ENCODE data around the gene OR4F15.
A peak's percentile ranks its signal among the peaks of the same experiment; 100 is the strongest.
"Not testable (repeated sequence)": the region's sequence is repeated elsewhere in the genome, so short reads cannot be mapped to it uniquely, and the experiment has no call there.

Gene OR4F15, protein sequence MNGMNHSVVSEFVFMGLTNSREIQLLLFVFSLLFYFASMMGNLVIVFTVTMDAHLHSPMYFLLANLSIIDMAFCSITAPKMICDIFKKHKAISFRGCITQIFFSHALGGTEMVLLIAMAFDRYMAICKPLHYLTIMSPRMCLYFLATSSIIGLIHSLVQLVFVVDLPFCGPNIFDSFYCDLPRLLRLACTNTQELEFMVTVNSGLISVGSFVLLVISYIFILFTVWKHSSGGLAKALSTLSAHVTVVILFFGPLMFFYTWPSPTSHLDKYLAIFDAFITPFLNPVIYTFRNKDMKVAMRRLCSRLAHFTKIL

DNA sequence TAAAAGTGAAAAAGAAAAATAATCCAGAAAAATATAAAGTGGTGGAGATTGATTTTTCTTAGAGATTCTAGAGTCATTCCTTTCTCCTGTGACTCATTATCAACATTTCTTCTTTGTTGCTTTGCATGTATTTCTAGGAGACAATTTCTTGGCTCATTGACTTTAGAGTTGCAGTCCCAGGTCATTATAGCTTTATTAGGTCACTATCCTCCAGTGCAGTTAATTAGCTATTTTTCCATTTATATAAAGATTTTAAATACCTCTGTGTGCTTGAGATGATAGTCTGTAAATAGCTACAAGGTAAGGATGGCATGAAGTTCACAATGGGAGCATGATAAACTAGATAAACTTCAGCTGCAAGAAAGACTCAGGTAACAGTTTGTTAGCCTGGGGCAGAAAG lies at the start of gene OR4F15:
TSS of gene OR4F15 (plus strand) at position 301 of the 400 bp plus-strand sequence. CDS start 5,985 bp downstream, outside the sequence.
- no peak for DNase-seq

DNA sequence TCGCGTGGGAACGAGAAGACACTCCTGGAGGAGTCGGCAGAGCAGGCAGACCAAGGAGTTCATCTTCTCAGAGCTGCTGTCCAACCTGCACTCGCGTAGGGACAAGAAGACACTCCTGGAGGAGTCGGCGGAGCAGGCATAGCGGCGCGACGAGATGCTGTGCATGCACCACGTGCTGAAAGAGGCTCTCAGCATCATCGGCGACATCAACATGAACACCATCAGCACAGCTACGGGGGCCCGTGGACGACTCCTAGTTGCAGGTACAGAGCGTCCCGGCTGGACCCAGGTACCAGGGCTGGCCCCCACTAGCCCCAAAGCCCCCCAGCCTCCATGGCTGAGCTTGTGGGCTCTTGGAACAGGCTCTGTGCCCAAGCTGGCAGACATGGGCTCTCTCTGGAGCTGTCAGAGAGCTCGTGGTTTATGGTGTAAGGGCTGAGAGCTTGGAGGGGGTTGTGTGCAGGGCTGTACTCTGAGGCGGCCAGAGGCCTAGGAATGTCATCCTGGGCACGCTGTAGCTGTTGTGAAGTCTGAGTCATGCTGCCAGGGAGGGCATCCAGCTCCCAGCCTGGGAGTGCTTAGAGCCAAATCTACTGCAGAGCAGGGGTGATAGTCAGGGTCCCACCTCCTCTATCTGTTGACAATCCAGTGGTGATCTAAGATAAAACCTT lies 47.2 kb upstream of the OR4F15 start:
- DNase-seq: not testable (repeated sequence)

DNA sequence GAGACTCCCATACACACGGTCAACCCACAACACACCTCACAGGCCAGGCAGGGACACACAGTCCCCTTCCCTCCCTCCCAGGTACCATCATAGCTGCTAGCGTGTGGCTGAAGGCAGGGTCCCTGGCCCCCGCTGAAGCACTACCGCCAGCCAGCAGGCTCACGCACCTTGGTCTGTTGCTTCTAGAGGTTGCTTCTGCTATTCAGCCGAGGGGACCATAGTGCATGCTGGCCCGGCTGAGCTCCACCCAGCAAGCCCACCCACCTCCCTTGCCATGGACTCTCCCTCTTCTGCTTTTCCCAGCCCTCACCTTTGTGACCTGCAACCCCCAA lies 46.7 kb upstream of the OR4F15 start:
- DNase-seq: not testable (repeated sequence)

DNA sequence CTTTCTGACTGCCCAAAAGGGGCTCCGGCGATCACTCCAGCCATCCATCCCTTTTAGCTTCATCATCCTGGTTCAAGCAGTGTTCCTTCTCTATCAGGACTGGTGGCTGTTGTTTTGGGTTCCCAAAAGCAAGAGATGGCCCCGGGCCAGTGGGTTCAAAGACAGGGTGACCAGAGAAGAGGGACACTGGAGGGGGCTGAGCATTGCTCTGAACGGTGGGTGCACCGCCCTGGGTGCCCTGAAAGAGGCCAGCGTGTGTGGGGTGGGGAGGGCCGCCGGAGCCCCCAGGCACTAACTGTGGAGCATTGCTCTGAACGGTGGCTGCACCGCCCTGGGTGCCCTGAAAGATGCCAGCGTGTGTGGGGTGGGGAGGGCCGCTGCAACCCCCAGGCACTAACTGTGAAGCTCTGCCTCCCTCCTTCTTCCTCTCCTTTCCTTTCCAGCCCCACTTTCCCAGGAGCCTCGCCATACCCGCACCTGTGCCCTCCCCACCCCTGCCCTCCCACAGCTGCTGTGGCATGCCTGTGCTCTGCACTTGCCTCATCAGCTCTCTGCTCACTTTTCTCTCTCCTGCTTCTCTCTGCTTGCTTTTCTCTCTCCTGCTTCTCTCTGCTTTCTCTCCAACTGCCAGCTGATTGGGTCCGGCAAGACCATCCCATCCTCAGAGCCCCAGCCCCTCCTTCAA lies 46.1 kb upstream of the OR4F15 start:
- no peak for DNase-seq

DNA sequence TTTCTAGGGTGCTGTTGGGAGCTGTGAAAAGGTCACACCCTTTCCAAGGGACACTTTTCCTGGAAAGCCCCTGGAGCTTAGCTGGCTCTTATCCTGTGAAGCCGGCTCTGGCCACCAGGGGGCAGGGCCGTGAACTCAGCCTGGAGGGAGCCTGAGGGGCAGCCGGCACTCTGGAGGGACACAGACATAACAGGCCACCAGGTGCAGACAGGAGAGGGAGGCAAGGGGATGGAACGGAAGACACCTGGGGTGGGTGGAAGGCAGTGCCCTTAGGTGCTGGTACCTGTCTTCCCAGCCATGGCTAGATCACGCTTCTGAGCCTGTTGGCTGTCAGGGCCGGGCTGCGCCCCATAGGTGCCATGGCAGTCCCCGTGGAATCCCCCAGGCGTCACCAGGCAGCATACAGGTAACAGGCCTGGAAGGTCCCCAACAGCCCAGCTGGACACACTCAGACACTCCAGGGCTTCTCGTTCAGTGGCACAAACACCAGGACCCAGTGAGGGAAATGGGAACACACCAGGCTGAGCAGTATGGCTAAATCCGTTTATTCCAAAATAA lies 44.8 kb upstream of the OR4F15 start:
- not testable (repeated sequence) for DNase-seq

DNA sequence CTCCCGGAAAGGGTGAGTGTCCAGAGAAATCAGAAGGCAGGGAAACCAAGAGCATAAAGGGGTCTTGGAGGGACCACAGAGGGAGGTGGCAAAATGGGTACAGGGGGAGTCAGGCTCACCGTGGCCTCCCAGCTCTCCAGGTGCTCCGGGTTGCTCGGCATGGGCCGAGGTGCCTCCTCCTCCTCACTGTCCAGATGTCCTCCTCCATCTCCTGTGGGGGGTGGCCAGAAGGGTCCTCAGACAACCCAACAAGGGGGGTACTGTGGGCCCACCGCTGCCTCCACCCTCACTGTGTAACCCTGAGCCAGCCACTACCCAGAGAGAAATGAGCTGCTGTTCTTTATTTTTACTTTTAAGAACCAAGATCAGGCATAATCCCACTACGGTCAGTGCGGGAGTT lies 39.1 kb upstream of the OR4F15 start:
- DNase-seq: no peak

DNA sequence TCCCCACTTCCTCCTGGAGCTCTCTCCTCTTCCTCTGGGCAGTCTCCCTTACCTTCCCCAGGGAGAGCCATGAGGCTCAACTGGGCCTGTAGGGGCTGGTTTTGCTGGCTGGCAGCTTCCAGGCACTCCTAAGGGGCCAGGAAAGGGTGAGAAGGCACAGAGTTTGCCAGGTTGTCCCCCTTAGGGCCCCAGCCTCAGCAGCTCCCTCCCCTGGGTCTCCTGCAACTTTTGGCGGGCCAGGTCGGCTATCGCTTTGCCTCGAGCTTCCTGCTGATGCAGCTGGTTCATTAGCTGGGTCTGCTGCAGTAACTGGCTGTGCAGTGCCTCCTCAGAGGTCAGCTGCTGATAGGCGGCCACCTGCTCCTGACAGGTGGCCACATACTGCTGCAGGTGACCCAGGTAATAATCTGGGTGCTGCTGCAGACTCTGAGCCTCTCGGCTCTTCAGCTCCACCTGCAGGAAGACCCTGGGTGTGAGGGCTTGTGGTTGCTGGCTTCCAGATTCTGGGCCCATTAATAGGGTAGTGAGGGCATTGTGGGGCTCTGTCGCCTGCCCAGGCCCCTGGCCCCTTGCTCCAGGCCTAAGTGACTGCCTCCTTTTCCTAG lies 38.4 kb upstream of the OR4F15 start:
- DNase-seq: peak in 1 of 2 experiments; percentile 21

DNA sequence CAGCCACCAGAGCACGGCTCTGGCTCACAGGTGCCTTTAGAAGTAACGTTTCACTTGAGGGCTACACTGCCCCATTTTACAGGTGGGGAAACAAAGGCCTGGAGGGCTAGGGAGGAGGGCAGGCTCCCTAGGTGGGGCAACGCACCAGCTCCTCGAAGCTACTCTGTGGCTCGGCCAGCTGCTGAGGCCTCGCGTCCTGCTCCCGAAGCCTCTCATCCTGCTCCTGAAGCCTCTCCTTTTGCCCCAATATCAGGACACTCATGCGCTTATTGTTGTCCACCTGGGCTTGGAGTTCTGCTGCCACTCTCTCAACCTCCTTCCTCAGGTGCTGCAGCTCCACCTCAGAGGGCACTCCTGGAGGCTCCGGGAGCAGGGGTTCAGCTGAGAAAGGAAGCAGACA lies 36.9 kb upstream of the OR4F15 start:
- no peak for DNase-seq

DNA sequence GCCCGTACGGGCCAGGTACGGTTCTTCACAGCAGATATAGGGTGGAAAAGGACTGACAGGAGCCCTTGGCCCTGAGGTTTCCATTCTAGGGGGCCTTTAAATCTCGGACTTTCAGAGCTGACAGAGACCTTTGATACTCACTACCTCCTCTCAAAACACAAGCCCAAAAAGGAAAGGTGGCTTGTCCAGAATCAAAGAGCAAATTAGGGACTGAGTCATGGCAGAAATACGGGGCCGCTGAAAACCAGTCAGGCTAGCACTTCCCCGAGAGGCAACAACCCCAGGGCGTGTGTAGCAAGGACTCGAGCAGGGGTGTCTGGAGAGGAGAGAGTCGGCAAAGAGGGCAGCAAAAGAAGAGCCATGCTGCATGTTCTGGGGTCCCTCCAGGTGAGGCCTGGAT lies 33.4 kb upstream of the OR4F15 start:
- not testable (repeated sequence) for DNase-seq

DNA sequence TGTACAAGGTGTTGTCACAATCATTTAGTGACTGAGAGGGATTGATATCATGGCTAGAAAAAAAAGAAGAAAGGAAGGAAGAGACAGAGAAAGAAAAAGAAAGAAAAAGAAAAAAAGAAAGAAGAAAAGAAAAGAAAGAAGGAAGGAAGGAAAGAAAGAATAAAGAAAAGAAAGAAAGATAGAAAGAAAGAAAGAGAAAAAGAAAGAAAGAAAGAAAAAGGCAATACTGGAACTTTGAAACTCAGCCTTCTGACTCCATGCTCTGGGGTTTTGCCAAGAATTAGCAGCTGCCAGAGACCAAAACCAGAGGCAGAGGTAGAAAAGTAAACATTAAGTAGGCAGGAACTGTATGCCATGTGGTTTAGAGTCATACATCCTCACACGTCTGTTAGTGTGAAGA lies 31.8 kb upstream of the OR4F15 start:
- not testable (repeated sequence) for DNase-seq

DNA sequence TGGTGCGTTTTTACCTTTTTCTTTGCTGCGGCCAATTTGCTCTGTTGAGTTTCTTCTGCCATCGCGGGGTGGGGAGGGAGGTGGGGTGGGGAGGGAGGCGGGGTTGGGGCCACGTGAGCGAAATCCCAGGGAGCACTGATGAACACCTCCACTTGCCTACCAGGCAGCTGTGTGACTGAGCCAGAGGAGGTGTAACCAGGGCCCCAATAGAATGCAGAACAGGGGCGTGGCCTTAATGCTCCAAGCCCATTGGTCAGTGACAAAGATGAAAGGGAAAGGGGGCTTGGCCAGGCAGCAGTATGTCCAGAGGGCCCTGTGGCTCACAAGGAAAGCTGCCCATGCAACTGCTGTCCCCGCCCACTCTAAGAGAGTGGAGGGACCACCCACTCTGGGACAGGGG lies 30.1 kb upstream of the OR4F15 start:
- no peak for DNase-seq

DNA sequence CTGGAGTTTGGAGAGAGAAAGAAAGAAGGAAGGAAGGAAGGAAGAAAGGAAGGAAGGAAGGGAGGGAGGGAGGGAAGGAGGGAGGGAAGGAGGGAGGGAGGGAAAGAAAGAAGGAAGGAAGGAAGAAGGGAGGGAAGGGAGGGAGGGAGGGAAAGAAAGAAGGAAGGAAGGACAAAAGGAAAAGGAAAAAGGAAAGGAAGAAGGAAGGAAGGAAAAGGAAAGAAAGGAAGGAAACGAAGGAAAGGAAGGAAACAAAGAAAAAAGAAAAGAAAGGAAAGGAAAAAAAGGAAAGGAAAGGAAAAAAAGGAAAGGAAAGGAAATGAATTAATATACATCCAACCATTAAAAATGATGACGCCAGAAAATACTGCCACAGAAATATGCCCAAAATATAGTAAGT lies 27.4 kb upstream of the OR4F15 start:
- DNase-seq: no peak

DNA sequence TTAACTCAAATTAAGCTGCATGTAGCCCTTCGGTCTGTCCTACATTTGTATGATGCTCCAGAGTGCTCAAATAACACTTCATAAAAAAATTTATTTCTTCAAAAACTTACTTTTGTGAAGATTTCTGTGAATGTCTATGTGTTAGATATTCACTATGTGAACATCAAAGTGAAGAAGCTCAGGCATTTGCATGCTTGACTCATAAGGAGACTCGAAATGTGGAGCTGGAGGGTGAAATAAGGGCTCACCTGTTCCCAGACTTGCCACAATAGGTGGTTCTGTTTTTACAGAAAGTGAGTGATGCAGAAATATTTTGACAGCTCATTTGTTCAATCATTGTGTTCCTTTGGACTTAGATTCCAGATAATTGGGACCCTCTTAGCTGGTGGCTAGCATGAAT lies 25.6 kb upstream of the OR4F15 start:
- DNase-seq: not testable (repeated sequence)

DNA sequence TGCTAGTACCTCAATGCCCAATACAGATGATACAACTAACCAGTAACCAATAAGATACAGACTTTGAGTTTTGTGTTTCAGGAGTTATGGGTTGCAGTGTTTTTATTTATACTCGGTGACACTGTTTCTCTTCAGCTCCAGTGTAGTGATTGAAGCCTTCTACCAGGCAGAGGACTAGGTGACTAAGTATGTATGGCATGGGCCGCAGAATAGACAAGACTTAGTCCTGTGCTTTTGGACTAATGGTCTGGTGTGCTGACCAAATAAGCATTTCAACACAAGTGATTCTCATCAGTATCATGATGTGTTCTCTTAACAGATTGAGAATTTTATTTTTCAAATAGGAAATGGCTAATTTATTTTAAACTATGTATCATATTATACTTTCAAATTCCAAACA lies 24.0 kb upstream of the OR4F15 start:
- not testable (repeated sequence) for DNase-seq

DNA sequence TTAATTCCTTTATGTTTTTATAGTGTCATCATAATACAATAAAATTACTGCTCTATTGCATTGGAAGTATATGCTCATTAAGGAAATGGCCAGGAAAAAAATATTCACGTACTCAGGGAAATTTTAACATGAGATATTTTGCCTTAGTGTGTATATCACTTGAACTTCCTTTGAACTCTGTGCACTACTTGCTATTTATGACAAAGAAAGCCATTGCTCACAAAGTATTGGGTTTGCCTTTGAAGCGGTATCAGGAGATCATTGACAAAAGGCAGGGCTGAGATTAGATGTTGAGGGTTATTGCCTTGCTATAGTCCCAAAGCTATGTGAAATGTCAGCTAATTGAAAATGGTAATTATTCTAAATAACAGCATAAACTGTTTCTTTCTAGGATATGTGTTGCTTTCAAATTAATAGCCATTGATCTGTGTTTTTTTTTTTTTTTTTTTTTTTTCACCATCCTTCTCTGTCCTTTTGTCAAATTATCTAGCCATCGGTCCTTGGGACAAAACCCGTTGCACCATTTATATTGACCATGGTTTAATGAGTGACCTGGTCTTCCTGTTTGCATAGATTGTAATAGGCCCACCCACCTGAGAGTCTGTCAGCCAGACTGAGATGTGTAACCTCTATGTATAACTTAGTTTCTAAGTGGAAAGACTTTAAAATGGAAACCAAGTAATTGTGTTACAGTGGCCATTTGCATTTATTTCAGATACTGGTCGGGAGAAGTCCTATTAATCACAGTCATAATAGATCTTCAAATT lies 23.3 kb upstream of the OR4F15 start:
- DNase-seq: not testable (repeated sequence)

DNA sequence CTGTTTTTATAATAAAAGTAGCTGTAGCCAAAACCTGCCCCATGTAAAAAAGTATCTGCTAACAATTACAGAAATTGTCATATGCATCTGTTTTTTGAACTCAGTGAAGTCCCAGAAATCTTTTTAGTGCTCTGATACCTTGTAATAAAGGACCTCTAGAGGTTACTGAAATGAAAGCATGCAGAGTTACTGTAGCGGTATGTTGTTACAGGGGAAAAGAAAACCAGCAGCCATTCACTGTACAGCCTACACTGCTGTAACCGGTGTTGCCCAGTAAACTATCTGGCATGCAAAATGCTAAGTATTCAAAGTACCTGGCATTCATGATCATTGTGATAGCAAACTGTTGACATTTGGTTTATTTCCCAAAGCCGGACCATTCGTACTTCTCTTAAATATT lies 21.3 kb upstream of the OR4F15 start:
- DNase-seq: not testable (repeated sequence)

DNA sequence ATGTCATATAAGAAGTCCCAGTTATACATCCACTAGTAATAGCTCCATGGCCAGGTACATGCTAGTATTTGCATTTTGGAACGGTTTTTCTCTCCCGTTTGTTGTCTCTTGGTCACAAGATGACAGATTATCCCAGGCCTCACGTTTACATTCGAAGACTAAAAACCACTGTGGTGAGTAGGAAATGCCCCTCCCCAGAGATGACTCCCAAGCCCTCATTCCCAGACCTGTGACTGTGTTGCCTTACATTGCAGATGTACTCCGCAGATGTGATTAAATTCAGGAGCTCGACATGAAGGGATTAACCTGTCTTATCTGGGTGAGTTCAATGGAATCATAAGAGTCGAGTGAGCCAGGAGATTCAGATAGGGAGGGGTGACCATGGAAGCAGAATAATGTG lies 18.0 kb upstream of the OR4F15 start:
- DNase-seq: not testable (repeated sequence)

DNA sequence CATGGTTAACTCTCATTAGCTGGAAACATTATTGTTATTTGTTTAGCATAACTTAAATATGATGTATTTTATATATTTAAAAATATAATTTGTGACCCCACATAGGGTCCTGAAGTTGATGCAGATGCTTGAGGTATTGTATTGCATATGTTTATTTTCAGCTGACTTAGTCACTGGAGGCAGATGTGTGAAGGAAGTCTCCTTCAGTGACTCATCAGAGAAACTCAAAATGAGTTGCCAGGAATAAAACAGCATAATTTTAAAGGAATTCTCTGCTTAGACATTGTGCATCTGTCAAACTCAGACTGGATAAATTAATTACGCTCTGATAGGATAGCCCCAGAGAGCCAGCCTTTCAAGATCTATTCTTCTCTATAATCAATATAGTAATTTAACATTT lies 16.5 kb upstream of the OR4F15 start:
- DNase-seq: no peak

DNA sequence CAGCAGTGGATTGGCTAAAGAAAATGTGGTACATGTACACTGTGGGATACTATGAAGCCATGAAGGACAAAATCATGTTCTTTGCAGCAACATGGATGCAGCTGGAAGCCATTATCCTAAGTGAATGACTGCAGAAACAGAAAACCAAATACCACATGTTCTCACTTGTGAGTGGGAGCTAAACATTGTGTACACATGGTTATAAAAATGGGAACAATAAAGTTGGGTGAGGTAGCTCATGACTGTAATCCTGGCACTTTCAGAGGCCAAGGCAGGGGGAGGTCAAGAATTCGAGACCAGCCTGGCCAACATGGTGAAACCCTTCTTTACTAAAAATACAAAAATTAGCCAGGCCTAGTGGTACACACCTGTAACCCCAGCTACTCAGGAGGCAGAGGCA lies 12.3 kb upstream of the OR4F15 start:
- DNase-seq: no peak

DNA sequence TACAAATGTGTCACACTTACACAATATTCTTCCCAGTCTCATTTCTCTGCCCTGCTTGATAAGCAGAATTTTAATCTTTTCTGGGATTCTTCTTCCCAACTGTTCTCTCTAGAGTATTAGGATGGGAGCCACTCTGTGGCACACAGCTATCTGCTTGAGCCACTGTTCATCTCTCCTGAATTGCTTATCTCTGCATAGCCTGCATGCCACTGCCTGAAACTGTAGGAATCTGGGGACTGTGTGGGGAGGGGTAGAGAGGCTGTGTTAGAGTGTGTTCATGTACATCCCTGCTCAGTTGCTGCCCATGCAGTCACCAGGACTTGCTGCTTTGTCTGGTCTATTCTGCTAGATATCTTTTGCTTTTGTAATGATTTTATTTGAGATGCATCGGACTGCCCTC lies 11.0 kb upstream of the OR4F15 start:
- DNase-seq: no peak

DNA sequence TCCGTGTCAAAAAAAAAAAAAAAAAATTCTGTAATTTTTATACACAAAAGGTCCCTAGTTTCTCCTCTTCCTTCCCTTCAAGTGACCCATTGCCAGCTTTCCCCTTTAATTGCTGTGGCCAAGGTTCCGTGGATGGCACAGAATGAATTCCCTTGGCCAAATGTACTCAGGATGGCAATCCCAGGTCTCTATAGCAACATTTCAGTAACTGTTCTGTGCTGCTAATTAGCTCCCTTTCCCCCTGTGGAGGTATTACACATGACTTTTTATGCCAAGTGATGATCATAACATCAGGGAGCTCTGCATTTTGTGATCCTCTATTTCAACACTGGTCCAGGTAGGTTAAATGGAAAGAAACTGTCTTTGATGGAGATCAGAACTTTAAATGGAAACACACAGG lies 8.8 kb upstream of the OR4F15 start, which contains the start of gene OR4F6:
TSS of gene OR4F6 (plus strand) at position 301 of the 400 bp plus-strand sequence. CDS start 2,211 bp downstream, outside the sequence.
- DNase-seq: no peak

DNA sequence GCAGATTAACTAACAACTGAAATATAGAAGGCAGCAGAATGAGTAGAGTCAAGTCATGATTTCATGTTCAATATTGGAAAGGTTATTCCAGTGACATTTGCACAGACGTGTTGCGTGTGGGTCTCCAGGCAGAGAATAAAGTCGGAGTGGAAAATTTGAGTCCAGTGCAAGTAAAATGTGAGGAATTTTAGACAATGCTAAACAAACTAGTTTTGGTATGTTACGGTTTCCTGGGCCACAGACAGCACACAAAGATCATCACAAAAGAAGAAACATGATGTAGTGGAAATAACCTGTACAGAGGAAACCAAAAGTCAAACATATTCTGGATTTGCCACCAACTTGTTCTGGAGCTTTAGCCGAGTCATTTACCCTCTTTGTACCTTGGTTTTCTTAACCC lies 8.3 kb upstream of the OR4F15 start:
- no peak for DNase-seq
